HG03342 (cell line): ENCODE results near the gene FNIP2.
"Not testable (repeated sequence)": the region's sequence is repeated elsewhere in the genome, so short reads cannot be mapped to it uniquely, and the experiment has no call there.

Experiments used
- ATAC-seq: cut with Tn5 transposase; IDR thresholded peaks from one replicate; pipeline ENCODE4 v1.9.1; 2021; ENCODE audit warnings: mild to moderate bottlenecking, moderate library complexity; ENCODE audit not compliant: unreplicated experiment

The FNIP2 gene

GRCh38 chr4:158903079-158903456, 134.2 kb downstream of the FNIP2 start:
- ATAC-seq = no peak

GRCh38 chr4:158903472-158904043, 134.7 kb downstream of the FNIP2 start:
- no peak for ATAC-seq

DNA sequence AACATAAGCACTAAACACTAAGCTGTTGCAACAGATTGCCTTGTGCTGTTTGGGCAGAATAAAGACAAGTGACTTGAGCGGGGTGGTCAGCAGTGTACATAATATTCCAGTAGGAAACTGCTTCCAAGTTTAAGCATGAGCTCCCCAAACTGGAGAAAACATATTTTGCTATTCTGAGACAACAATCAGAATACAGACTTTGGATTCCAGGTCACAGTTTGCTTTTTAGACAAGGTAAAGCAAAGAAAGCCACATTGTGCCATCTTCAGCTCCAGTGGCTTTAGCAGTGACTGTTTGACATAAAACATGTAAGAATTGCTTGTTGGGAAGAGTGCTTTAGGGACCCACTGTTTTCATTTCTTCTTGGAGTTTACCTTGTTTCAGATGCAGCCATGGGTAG, 136.0 kb downstream of the FNIP2 start:
- ATAC-seq = no peak

DNA sequence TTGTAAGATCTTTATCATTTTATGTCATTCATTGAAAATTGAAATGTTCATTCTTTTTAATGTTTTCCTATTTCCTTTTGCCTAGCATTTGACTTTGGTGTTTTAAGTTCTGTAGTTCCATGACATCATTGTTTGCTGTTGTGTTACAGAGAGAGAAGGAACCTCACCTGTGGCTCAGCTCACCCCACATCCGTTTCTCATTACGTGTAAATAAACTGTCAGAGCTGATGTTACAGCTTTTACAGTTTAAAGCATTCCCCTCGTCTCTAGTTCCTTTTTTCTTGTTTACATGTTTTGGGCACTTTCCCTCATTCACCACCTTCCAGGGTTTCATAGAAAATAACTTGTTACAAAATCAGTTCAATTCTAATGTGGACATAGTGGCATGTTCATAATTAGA, 137.2 kb downstream of the FNIP2 start:
- peak; percentile 75 for ATAC-seq

DNA sequence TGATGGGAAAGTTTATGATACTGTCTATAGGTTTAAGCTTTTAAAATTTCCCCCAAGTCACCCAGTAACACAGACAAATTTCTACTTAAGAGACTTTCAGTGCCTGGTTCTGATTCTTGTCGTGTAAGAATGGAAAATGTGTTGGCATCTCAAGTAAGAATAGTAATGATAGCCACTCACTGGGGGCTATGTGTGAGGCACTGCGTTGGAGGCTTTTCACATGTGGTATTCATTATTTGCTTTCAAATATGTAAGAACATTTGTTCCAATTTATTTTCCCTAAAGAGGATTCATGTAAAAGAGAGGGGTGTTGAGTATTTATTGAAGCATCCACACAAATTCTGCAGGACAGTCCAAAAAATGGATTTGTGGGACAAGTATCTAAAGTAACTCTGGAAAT, 143.6 kb downstream of the FNIP2 start:
- no peak for ATAC-seq

DNA sequence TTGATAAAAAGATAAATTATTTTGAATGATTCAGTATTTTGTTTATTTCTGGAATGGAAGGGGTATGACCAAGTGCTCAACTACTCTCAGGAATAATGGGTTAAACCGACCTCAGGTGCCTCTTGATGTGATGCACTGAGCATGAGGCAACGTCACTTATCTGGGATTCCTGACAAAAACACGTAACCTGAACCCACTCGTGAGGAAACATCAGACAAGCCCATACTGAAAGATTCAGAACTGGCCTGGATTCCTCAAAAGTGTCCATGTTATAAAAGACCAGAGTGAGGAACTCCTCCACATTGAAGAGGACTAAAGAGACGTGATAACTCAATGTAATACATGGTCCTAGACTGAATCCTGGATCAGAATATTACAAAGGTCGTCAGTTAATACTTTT, 144.0 kb downstream of the FNIP2 start:
- no peak for ATAC-seq

GRCh38 chr4:158913766-158914165, 144.9 kb downstream of the FNIP2 start:
- no peak for ATAC-seq

DNA sequence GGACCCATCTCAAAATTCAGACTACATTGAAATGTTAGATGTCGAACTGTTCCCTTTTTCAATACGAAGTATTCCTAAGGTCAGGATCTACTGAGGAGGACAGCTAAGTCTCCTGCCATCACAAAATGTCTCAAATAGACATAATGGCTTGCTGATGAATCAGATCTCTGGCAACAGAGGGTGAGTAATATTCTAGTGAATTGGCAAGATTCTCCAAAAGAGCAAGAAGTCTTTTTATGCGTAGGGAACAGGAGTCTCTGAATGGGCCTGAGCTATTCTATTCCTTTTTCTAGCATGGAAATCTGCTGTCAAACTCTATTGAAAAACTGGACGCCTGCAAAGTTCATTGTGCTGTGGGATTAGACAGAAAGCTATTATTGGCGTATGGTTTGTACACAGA, 145.4 kb downstream of the FNIP2 start:
- ATAC-seq = no peak

- no peak for ATAC-seq
Measured at GRCh38 chr4:158915683-158916241, 146.9 kb downstream of the FNIP2 start.

GRCh38 chr4:158920452-158920996, 151.7 kb downstream of the FNIP2 start:
- not testable (repeated sequence) for ATAC-seq

DNA sequence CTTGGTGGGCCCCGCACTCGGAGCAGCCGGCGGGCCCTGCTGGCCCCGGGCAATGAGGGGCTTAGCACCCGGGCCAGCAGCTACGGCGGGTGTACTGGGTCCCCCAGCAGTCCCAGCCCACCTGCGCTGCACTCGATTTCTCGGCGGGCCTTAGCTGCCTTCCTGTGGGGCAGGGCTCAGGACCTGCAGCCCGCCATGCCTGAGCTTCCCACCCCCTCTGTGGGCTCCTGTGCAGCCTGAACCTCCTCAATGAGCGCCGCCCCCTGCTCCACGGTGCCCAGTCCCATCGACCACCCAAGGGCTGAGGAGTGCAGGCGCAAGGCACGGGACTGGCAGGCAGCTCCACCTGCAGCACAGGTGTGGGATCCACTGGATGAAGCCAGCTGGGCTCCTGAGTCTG, 158.9 kb downstream of the FNIP2 start:
- ATAC-seq = not testable (repeated sequence)

GRCh38 chr4:158929939-158930638, 161.3 kb downstream of the FNIP2 start:
- peak; percentile 63 for ATAC-seq

DNA sequence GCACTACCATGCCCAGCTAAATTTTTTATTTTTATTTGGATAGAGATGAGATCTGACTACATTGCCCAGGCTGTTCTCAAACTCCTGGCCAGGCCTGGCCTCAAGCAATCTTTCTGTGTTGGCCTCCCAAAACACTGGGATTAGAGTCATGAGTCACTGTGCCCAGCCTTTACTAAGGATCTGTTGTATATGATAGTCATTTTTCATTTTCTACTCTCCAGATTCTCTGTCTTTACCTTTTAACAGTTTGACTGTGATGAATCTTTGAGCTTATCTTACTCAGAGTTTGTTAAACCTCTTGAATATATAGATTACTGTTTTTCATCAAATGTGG, 161.8 kb downstream of the FNIP2 start:
- no peak for ATAC-seq

- ATAC-seq = no peak
Measured at GRCh38 chr4:158933236-158933635, 164.4 kb downstream of the FNIP2 start.

- no peak for ATAC-seq
Measured at GRCh38 chr4:158934996-158935669, 166.3 kb downstream of the FNIP2 start.

DNA sequence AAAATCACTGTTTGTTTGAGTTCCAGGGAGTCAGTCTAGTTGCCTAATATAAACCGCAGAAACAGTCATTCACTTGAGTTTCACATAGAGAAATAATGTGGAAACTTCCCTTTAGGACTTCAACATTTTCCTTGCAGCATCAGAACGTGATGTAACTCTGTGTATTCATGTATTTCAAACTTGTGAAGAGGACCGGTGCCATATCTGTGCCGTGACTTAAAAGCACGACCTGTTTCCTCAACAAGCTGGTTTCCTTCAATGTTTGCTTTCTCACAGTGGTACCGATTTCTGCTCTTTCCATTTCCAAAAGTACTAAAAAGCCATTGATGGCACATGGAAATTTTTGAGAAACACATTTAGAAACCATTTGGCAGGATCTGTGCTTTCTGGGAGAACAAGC, 167.4 kb downstream of the FNIP2 start:
- ATAC-seq = no peak

DNA sequence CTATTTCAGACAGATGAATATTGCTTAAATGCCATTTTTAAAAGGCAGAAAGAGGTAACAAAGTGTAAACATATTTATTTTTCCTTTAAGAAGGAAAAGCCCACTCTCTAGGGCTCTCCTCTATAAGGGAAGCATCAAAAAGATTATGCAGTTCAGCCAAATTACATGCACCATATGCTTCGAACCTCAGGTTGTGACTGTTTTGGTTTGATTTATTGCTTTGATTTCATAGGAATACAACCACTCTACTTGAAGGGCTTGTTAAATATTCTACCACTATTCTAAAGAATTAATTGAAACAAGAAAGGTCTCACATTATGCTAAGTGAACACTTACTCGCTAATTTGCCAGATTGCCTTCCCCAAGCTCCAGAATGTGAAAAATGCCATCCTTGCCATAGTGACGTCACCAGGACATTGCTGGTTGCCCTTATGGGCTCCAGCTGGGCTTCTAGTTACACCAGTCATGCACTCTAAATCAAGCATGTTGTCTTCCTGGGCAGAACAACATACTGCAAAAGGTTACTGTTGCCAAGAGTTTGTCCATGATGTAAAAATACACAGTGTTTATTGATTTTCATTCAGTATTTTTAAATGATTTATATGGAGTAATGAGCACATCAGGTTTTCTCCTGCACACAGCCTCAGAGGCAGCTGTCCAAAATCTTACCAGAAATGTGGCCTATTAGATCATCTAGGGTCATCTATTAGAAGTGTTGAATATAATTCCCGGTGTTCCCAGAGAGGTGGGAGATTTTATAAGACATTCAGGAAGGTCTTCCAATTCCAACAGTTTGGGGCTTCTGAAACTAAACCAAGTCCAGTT, 169.6 kb downstream of the FNIP2 start:
- no peak for ATAC-seq

DNA sequence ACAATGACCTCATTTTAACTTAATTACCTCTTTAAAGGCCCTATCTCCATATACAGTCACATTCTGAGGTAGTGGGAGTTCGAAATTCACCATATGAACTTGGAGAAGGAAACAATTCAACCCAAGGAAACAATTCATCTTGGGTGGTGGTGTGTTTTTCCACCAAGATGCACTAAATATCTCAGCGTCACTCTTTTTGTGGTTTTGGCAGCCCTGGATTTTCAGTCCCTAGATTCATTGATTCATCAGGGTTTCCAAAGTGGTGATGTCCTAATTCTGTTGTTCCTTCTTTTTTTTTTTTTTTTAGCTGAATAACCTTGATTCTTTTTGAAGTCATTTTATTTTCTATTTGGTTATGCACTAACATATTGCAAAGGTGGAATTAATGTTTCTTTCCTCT, 171.4 kb downstream of the FNIP2 start:
- ATAC-seq = no peak

GRCh38 chr4:158941321-158941720, 172.5 kb downstream of the FNIP2 start:
- no peak for ATAC-seq

DNA sequence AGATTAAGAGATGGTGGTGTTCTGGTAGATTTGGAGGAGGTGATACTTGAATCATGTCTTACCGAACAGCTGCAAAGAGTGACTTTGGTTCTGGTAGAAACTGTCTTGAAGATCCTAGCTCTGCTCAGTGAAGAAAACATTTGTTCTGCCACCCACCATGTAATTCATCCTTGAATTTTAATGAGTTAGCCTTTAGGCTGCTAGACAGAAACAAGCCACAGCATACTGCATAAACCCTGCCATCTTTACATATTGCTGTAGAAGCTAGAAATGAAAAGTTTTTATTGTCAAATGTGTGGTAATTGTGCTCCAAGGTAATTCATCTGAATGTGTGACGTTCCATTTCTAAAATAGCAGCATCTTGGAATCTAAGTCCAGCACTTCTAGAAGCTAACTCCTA, 173.1 kb downstream of the FNIP2 start:
- ATAC-seq = no peak

DNA sequence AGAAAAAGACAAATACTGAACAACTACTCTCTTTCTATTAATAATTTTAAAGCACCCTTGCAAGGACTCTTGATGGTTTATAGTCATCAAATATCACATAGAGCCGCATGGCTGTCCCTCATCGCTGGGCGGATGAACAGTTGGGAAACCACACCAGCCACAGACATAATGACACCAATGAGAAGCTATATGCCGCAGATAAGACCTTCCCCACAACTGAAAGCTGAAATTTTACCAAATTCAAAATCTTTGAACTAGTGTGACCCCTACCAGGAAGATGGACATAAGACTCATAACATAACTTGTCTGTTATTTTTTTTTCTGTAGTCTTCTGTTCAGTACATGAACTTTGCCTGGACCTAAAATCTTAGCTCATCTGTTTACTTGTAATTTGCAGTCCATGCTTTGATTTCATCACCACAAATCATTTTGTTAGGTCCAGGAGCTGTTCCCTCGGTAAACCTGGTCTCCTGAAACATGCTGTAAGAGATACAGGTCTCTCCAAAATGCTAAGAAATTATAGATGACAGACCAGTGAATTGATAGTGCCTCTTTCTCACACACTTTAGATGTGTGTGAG, 176.8 kb downstream of the FNIP2 start:
- ATAC-seq = no peak
